GM18867 (cell line): ENCODE data around the gene ZNF516.

Source experiments
- ATAC-seq: cut with Tn5 transposase; IDR thresholded peaks from one replicate; pipeline ENCODE4 v1.9.1; 2021; ENCODE audit warnings: mild to moderate bottlenecking, moderate library complexity; ENCODE audit not compliant: unreplicated experiment

ZNF516 gene

GRCh38 chr18:76425146-76426131 lies 69.6 kb downstream of the ZNF516 start:
- no peak for ATAC-seq

- ATAC-seq, result no peak
Observed at GRCh38 chr18:76422838-76423237, 72.2 kb downstream of the ZNF516 start.

GRCh38 chr18:76422121-76422520 lies 72.9 kb downstream of the ZNF516 start:
- ATAC-seq, result no peak

- ATAC-seq, result no peak
Observed at GRCh38 chr18:76421685-76422078, 73.4 kb downstream of the ZNF516 start.

- no peak for ATAC-seq
Observed at GRCh38 chr18:76420898-76421684, 74.0 kb downstream of the ZNF516 start.

- no peak for ATAC-seq
Observed at GRCh38 chr18:76419811-76420210, 75.2 kb downstream of the ZNF516 start.

- ATAC-seq, result no peak
Observed at GRCh38 chr18:76416911-76417310, 78.1 kb downstream of the ZNF516 start.

GRCh38 chr18:76414936-76415621 lies 80.0 kb downstream of the ZNF516 start:
- ATAC-seq, result no peak

GRCh38 chr18:76412818-76413565 lies 82.0 kb downstream of the ZNF516 start:
- ATAC-seq, result no peak

GRCh38 chr18:76412010-76412817 lies 82.8 kb downstream of the ZNF516 start:
- ATAC-seq, result no peak

- peak; percentile 75 for ATAC-seq
Observed at GRCh38 chr18:76410660-76411417, 84.2 kb downstream of the ZNF516 start.

GRCh38 chr18:76410033-76410432 lies 85.0 kb downstream of the ZNF516 start:
- no peak for ATAC-seq

- ATAC-seq, result no peak
Observed at GRCh38 chr18:76408480-76409067, 86.5 kb downstream of the ZNF516 start.

- ATAC-seq, result no peak
Observed at GRCh38 chr18:76407681-76408080, 87.4 kb downstream of the ZNF516 start.

GRCh38 chr18:76406791-76407190 lies 88.3 kb downstream of the ZNF516 start:
- ATAC-seq, result no peak

- ATAC-seq, result no peak
Observed at GRCh38 chr18:76405681-76406356, 89.2 kb downstream of the ZNF516 start.

- ATAC-seq, result no peak
Observed at GRCh38 chr18:76405280-76405679, 89.8 kb downstream of the ZNF516 start.

- no peak for ATAC-seq
Observed at GRCh38 chr18:76404345-76404831, 90.7 kb downstream of the ZNF516 start.
